ENCODE data around the gene USP16. TPM values are rescaled to one million over a fixed set of nuclear protein-coding genes. Genes with fewer than 3 reads are reported as not detected.
"Not testable (repeated sequence)": the region's sequence is repeated elsewhere in the genome, so short reads cannot be mapped to it uniquely, and the experiment has no call there.

USP16 gene
- total RNA-seq (2021; fragmentation: NEBNext Ultra II Directional; extraction: Animal tissue kit (Norgen Biotek cat#: 25700)), result 10 to 100 TPM; 28.1 to 43.1 (median 37.1) TPM
- long read RNA-seq, partial matches to known transcripts, result 30 of 32 reads
- long read RNA-seq, other reads (novel, unspliced or antisense), result 2 of 32 reads

DNA sequence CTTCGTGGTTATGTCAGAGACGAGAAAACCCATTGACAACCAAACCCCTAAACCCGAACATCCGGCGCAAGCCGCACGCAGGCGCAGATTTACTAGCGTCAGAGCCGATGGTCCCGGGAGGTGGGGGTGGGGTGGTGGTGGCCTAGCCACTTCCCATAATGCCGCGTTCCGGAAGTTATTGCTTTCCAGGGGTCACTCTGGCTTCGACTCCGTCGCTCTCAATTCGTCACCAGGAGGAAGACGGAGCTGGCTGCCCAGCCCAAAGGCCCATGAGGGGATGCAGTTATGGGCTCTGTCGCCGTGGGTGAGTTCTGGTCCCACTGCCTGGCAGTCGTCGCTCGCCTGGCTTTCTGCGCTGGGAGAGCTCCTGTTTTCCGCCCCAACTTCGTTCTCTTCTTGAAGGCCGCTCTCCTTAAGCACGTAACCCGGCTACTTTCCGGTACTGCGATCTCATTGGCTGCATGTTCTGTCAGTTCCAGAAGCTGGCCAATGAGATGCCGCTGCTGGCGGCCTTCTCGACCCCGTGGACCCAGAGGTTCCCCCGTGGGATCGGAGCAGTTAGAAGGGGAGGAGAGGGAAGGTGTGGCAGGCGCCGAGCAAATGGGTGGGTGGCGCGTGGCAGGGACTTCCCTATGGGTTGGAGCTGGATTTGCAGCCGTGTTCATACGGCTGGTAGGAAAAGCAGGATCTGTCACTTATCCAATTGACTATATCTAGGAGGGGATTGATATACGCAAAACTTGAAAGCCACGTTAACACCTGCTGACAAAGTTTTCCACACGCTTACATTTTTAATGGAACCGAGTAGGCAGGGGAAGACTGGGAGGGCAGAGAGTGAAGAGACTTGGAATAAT lies at the start of gene USP16:
Gene USP16 (plus strand): TSS at position 195 of the 854 bp plus-strand sequence. CDS start 3,246 bp downstream, outside the sequence.
- Mint-ChIP-seq H3K36me3 (ENCODE audit: low read depth) (peaks cover 12% of the 10 kb centered on the region), H3K4me1 (ENCODE audit: low read depth) (peaks cover 20% of the 10 kb centered on the region), H3K27me3 (ENCODE audit: insufficient read depth) (peaks cover 3% of the 10 kb centered on the region; the same call in 1 of the 2 replicates), H3K4me3 (peak within 1 kb of the TSS; percentile 95), H3K9me3 (no peaks in the 10 kb centered on the region), H3K27ac (peak within 1 kb of the TSS; percentile 100)
- DNase-seq, result peak; percentile 100
- TF ChIP-seq, protein P1, sequence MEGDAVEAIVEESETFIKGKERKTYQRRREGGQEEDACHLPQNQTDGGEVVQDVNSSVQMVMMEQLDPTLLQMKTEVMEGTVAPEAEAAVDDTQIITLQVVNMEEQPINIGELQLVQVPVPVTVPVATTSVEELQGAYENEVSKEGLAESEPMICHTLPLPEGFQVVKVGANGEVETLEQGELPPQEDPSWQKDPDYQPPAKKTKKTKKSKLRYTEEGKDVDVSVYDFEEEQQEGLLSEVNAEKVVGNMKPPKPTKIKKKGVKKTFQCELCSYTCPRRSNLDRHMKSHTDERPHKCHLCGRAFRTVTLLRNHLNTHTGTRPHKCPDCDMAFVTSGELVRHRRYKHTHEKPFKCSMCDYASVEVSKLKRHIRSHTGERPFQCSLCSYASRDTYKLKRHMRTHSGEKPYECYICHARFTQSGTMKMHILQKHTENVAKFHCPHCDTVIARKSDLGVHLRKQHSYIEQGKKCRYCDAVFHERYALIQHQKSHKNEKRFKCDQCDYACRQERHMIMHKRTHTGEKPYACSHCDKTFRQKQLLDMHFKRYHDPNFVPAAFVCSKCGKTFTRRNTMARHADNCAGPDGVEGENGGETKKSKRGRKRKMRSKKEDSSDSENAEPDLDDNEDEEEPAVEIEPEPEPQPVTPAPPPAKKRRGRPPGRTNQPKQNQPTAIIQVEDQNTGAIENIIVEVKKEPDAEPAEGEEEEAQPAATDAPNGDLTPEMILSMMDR (IDR thresholded peaks at IDR 0.05), result peak; percentile 42; the same call in 1 of the 2 replicates

GRCh38 chr21:28975397-28975796 lies 49.1 kb upstream of the USP16 start:
- Mint-ChIP-seq H3K4me3 (no peak overlapping the region), H3K27ac (peak overlapping the region; percentile 83), H3K36me3 (ENCODE audit: low read depth) (peaks cover 39% of the 10 kb centered on the region), H3K4me1 (ENCODE audit: low read depth) (peaks cover 34% of the 10 kb centered on the region), H3K27me3 (ENCODE audit: insufficient read depth) (no peaks in the 10 kb centered on the region; the same call in 1 of the 2 replicates), H3K9me3 (no peaks in the 10 kb centered on the region)
- TF ChIP-seq, protein P1 (IDR thresholded peaks at IDR 0.05), result no peak
- DNase-seq, result peak; percentile 67

DNA sequence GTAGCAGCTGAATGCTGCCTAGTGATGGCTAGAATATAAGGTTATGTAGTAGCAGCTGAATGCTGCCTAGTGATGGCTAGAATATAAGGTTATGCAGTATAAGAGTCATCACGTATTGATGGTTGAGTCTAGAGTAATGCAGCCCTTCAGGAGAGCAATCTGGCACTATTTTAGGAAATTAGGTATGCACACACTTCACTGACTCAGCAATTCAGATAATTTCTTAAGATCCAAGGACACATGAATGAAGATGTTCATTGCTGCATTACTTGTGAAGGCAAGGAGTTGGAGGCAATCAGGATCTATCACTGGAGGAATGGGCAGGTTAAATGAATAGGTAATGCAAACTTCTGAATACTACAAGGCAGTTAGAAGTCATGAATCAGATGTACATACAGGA lies 45.4 kb upstream of the USP16 start:
- Mint-ChIP-seq H3K36me3 (ENCODE audit: low read depth) (peaks cover 20% of the 10 kb centered on the region), H3K27ac (no peak overlapping the region), H3K4me3 (no peak overlapping the region), H3K27me3 (ENCODE audit: insufficient read depth) (no peaks in the 10 kb centered on the region), H3K4me1 (ENCODE audit: low read depth) (peaks cover 20% of the 10 kb centered on the region), H3K9me3 (no peaks in the 10 kb centered on the region)
- no peak for DNase-seq
- TF ChIP-seq, protein P1 (IDR thresholded peaks at IDR 0.05), result no peak

DNA sequence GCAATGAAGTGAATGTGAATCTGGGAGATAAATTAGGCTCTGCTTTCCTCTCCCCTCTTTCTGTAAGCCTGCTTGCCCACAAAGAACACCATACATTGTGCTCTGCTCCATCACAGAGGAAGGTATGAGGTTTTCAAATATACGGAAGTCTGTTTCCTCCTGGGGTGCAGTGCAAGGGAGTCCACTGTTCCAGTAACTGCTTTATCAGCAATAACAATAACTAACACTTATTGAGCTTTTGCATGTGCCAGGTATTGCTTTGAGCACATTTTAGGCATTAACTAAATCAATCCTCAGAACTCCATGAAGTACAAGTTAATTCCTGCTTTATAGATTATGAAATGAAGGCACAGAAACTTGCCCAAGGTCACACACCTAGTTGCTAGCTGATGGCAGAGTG lies 41.8 kb upstream of the USP16 start:
- TF ChIP-seq, protein P1 (IDR thresholded peaks at IDR 0.05), result no peak
- H3K9me3 Mint-ChIP-seq, result no peaks in the 10 kb centered on the region
- peaks cover 15% of the 10 kb centered on the region for H3K36me3 Mint-ChIP-seq (ENCODE audit: low read depth)
- no peak overlapping the region for H3K4me3 Mint-ChIP-seq
- no peak for DNase-seq
- H3K4me1 Mint-ChIP-seq (ENCODE audit: low read depth), result no peaks in the 10 kb centered on the region
- no peaks in the 10 kb centered on the region for H3K27me3 Mint-ChIP-seq (ENCODE audit: insufficient read depth)
- no peak overlapping the region for H3K27ac Mint-ChIP-seq

DNA sequence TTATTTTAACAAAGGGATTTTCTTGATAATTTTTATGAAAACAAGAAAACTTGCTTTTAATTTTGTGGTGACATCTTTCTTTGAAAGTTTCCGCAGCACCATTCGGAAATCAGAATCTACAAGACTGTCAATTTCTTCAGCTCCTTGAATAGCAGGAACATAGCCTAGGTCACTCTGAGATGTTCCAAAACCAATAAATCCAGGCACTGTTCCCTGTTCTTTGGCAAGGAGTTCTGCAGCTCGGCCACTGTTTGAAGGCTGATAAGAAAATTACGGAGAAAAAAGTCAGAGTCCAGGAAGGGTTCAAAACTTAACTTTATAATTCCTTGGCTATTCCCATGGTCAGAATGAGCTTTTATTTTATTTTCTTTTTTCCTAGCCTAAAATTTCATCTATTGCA lies 37.8 kb upstream of the USP16 start:
- H3K27me3 Mint-ChIP-seq (ENCODE audit: insufficient read depth), result peaks cover 2% of the 10 kb centered on the region; the same call in 1 of the 2 replicates
- no peak for DNase-seq
- no peaks in the 10 kb centered on the region for H3K9me3 Mint-ChIP-seq
- H3K36me3 Mint-ChIP-seq (ENCODE audit: low read depth), result peaks cover 25% of the 10 kb centered on the region
- H3K4me1 Mint-ChIP-seq (ENCODE audit: low read depth), result peaks cover 32% of the 10 kb centered on the region
- no peak overlapping the region for H3K27ac Mint-ChIP-seq
- H3K4me3 Mint-ChIP-seq, result no peak overlapping the region
- TF ChIP-seq, protein P1 (IDR thresholded peaks at IDR 0.05), result no peak

GRCh38 chr21:28988146-28988545 lies 36.3 kb upstream of the USP16 start:
- not testable (repeated sequence) for H3K4me3 Mint-ChIP-seq; H3K9me3 Mint-ChIP-seq; H3K27me3 Mint-ChIP-seq (ENCODE audit: insufficient read depth)
- Mint-ChIP-seq H3K36me3 (ENCODE audit: low read depth) (peaks cover 25% of the 10 kb centered on the region), H3K4me1 (ENCODE audit: low read depth) (peaks cover 39% of the 10 kb centered on the region), H3K27ac (peak overlapping the region; percentile 91)
- DNase-seq, result peak; percentile 44

Measured in HFFc6 (cell line).